ENCODE measurements around the gene ATXN3. TPM values are rescaled to one million over a fixed set of nuclear protein-coding genes. Genes with fewer than 3 reads are reported as not detected.

The ATXN3 gene
- total RNA-seq (2021; ENCODE audit: unreplicated experiment) (14.6 TPM), Bru-seq, nascent RNA (percentile 67 among the genes with signal in this experiment), BruChase-seq, experiment 1, labeled RNA remaining after a 2-hour chase (percentile 62 among the genes with signal in this experiment), BruChase-seq, experiment 2, labeled RNA remaining after a 6-hour chase (percentile 67 among the genes with signal in this experiment)
- 9.3 TPM for polyA plus RNA-seq (2012; ENCODE audit: insufficient read length)
- long read RNA-seq, full-length matches to known transcripts = 11 of 20 reads
- long read RNA-seq, partial matches to known transcripts = 1 of 20 reads
- long read RNA-seq, other reads (novel, unspliced or antisense) = 8 of 20 reads

DNA sequence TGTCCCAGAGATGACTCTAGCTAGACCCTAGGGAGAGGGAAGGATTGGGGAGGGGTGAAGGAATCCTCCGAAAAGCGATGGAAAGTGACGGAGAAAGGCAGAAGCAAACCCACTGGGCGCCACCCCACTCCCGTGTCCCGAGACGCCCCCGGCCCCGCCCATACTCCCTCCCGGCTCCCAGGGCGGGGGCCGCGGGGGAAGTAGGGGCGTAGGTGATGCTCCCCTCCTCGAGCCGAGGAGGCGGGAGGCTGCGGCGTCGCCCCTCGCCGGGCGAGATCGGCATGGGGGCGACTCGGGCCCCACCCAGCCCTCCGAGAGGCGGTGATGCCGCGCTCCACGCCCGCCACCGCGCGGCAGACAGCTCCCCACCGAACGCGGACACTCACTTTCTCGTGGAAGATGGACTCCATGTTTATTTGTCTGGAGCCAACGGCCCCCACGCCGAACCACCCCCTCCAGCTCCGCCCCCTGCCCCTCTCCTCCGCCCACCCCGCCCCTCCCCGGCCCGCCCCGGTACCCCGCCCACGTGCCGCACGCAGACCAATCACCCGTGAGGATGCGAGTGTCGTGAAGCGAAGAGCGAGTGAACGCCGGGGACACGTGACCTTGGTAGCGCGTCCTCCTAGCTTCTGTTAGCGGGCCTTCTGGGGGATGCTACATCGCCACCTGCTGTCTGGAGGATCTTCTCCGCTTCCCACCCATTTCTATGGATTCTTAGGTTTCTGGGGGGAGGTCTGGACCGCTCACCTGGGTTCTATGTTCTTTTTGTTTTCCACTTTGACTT, at the start of gene ATXN3:
Gene ATXN3, minus strand, starts transcription at position 440 of the 784 bp plus-strand sequence. Its CDS starts 30 bp downstream, at position 410.
- Histone ChIP-seq H3K4me1 (ENCODE audit: control insufficient read depth, insufficient read depth, low read length) (peaks cover 9% of the 10 kb centered on the region; the same call in 1 of the 2 replicates), H3K27ac (ENCODE audit: low read length) (peak within 1 kb of the TSS; percentile 90), H3K9me3 (ENCODE audit: control insufficient read depth, insufficient read depth, low read depth, low read length) (no peaks in the 10 kb centered on the region), H3K27me3 (ENCODE audit: control insufficient read depth, insufficient read depth, low read length) (no peaks in the 10 kb centered on the region), H3K36me3 (ENCODE audit: control insufficient read depth, insufficient read depth, low read length) (peaks cover 2% of the 10 kb centered on the region; the same call in 1 of the 2 replicates), H3K4me3 (ENCODE audit: low read depth in 2 of 2, low read length in 2 of 2) (peak within 1 kb of the TSS; percentile 94 to 95)
- intact Hi-C loops (cut with micrococcal nuclease; ENCODE audit: unreplicated experiment) = loop anchor here (2.0 kb wide), 1 partner anchor 66 kb away; the partner anchor contains the start of gene TRIP11
- ChIA-PET CTCF (interaction anchor here (0.5 to 1.7 kb wide), 7 partner anchors 9 to 246 kb away, joined by 3 to 7 read pairs (median 3); no protein-coding TSS in a partner anchor), POLR2A (interaction anchor here (0.7 kb wide), 2 partner anchors 11 to 1054 kb away, joined by 3 to 4 read pairs; no protein-coding TSS in a partner anchor)
- ATAC-seq (peak; percentile 98), DNase-seq (ENCODE audit: low read depth, low spot score) (peak; percentile 83)
- TF ChIP-seq, protein P1, sequence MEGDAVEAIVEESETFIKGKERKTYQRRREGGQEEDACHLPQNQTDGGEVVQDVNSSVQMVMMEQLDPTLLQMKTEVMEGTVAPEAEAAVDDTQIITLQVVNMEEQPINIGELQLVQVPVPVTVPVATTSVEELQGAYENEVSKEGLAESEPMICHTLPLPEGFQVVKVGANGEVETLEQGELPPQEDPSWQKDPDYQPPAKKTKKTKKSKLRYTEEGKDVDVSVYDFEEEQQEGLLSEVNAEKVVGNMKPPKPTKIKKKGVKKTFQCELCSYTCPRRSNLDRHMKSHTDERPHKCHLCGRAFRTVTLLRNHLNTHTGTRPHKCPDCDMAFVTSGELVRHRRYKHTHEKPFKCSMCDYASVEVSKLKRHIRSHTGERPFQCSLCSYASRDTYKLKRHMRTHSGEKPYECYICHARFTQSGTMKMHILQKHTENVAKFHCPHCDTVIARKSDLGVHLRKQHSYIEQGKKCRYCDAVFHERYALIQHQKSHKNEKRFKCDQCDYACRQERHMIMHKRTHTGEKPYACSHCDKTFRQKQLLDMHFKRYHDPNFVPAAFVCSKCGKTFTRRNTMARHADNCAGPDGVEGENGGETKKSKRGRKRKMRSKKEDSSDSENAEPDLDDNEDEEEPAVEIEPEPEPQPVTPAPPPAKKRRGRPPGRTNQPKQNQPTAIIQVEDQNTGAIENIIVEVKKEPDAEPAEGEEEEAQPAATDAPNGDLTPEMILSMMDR (IDR thresholded peaks at IDR 0.05) = peak; percentile 84
- TF ChIP-seq POLR2AphosphoS5 (IDR thresholded peaks at IDR 0.05; ENCODE audit: low read depth, low read length) (peak; percentile 67), TCF7L2 (IDR thresholded peaks at IDR 0.05; ENCODE audit: low read depth, low read length) (no peak), SIN3A (IDR thresholded peaks at IDR 0.05; ENCODE audit: borderline replicate concordance, insufficient read depth, low read depth, low read length) (peak; percentile 78; the same call in 1 of the 2 replicates), REST (IDR thresholded peaks at IDR 0.05; ENCODE audit: insufficient read depth in 1 of 2, low read depth in 2 of 2, low read length in 1 of 2) (no peak)
- no TSS peak for BruUV-seq (replicated peaks)
- in situ Hi-C loops (cut with HindIII; ENCODE audit: low pct_unique_long_range_greater_than_20kb, low sequenced_read_pairs) = no loop called here

GRCh38 chr14:92154283-92154942, 48.0 kb upstream of the ATXN3 start:
- H3K4me3 ChIP-seq (ENCODE audit: low read depth in 2 of 2, low read length in 2 of 2) = no peak overlapping the region
- BruUV-seq (replicated peaks) = no TSS peak
- ChIA-PET POLR2A (no interaction called here), CTCF (no interaction called here)
- DNase-seq (ENCODE audit: low read depth, low spot score) = no peak
- H3K4me1 ChIP-seq (ENCODE audit: control insufficient read depth, insufficient read depth, low read length) = peaks cover 5% of the 10 kb centered on the region
- H3K27ac ChIP-seq (ENCODE audit: low read length) = peak overlapping the region; percentile 39; the same call in 1 of the 2 replicates
- in situ Hi-C loops (cut with HindIII; ENCODE audit: low pct_unique_long_range_greater_than_20kb, low sequenced_read_pairs) = no loop called here
- peak; percentile 95 for ATAC-seq
- intact Hi-C loops (cut with micrococcal nuclease; ENCODE audit: unreplicated experiment) = no loop called here
- H3K36me3 ChIP-seq (ENCODE audit: control insufficient read depth, insufficient read depth, low read length) = peaks cover 21% of the 10 kb centered on the region
- H3K9me3 ChIP-seq (ENCODE audit: control insufficient read depth, insufficient read depth, low read depth, low read length) = no peaks in the 10 kb centered on the region
- no peaks in the 10 kb centered on the region for H3K27me3 ChIP-seq (ENCODE audit: control insufficient read depth, insufficient read depth, low read length)
- TF ChIP-seq, protein P1 (IDR thresholded peaks at IDR 0.05) = no peak
- TF ChIP-seq REST (IDR thresholded peaks at IDR 0.05; ENCODE audit: insufficient read depth in 1 of 2, low read depth in 2 of 2, low read length in 1 of 2) (no peak), TCF7L2 (IDR thresholded peaks at IDR 0.05; ENCODE audit: low read depth, low read length) (no peak), SIN3A (IDR thresholded peaks at IDR 0.05; ENCODE audit: borderline replicate concordance, insufficient read depth, low read depth, low read length) (no peak), POLR2AphosphoS5 (IDR thresholded peaks at IDR 0.05; ENCODE audit: low read depth, low read length) (no peak)

Data from Panc1 (cell line).